Trophoblast cell (in vitro differentiated cells and primary cell): Measurements from ENCODE around the gene APLN.

Experiments used
- DNase-seq, 2 donors: peaks; one replicate each; pipeline ENCODE4 v3.0.0-alpha.2; 2016
- H2AFZ ChIP-seq: 2 replicates; pipeline ENCODE4 v1.6.1; 2013; ENCODE audit warnings: low read length, moderate library complexity, mild to moderate bottlenecking; ENCODE audit not compliant: insufficient read depth, poor library complexity
- H2AK5ac ChIP-seq: 2 replicates; pipeline ENCODE4 v1.6.1; 2013; ENCODE audit warnings: mild to moderate bottlenecking, low read length
- H2BK120ac ChIP-seq: 2 replicates; pipeline ENCODE4 v1.6.1; 2013; ENCODE audit warnings: low read length, mild to moderate bottlenecking, moderate library complexity; ENCODE audit not compliant: insufficient read depth, poor library complexity
- H2BK12ac ChIP-seq: 2 replicates; pipeline ENCODE4 v1.6.1; 2013; ENCODE audit warnings: mild to moderate bottlenecking, low read length, moderate library complexity
- H2BK5ac ChIP-seq: 2 replicates; pipeline ENCODE4 v1.6.1; 2013; ENCODE audit warnings: low read length, low read depth, moderate library complexity, mild to moderate bottlenecking; ENCODE audit not compliant: poor library complexity
- H3K14ac ChIP-seq: 2 replicates; pipeline ENCODE4 v1.6.1; 2013; ENCODE audit warnings: mild to moderate bottlenecking, low read length
- H3K18ac ChIP-seq: 2 replicates; pipeline ENCODE4 v1.6.1; 2013; ENCODE audit warnings: mild to moderate bottlenecking, low read length
- H3K23ac ChIP-seq: 2 replicates; pipeline ENCODE4 v1.6.1; 2013; ENCODE audit warnings: low read length
- H3K27ac ChIP-seq: 2 replicates; pipeline ENCODE4 v1.5.1; 2013; ENCODE audit warnings: low read depth, mild to moderate bottlenecking, inconsistent platforms, low read length, moderate library complexity
- H3K27me3 ChIP-seq: 2 replicates; pipeline ENCODE4 v1.6.1; 2013; ENCODE audit warnings: inconsistent platforms, mild to moderate bottlenecking, low read length, moderate library complexity; ENCODE audit not compliant: insufficient read depth
- H3K36me3 ChIP-seq, 2 experiments: 1 replicate in 1 of 2; 2 replicates in 1 of 2; pipeline ENCODE4 v1.6.1; 2013; ENCODE audit warnings: low read length in 2 of 2, mild to moderate bottlenecking in 2 of 2, moderate library complexity in 1 of 2; ENCODE audit not compliant: insufficient read depth in 2 of 2, control insufficient read depth in 1 of 2
- H3K4ac ChIP-seq: 2 replicates; pipeline ENCODE4 v1.6.1; 2013; ENCODE audit warnings: low read depth, mild to moderate bottlenecking, low read length, moderate library complexity
- H3K4me1 ChIP-seq, 2 experiments: 1 replicate in 1 of 2; 2 replicates in 1 of 2; pipeline ENCODE4 v1.6.1; 2013; ENCODE audit warnings: low read length in 2 of 2, mild to moderate bottlenecking in 2 of 2, moderate library complexity in 1 of 2; ENCODE audit not compliant: insufficient read depth in 2 of 2, control insufficient read depth in 1 of 2
- H3K4me2 ChIP-seq: 2 replicates; pipeline ENCODE4 v1.6.1; 2013; ENCODE audit warnings: inconsistent platforms, mild to moderate bottlenecking, low read length, moderate library complexity
- H3K4me3 ChIP-seq: 2 replicates; pipeline ENCODE4 v1.5.1; 2013; ENCODE audit warnings: mild to moderate bottlenecking, low read depth, low read length, inconsistent platforms
- H3K79me1 ChIP-seq: one replicate; pipeline ENCODE4 v1.6.1; 2013; ENCODE audit warnings: low read length
- H3K79me2 ChIP-seq: 2 replicates; pipeline ENCODE4 v1.6.1; 2013; ENCODE audit warnings: low read length, mild to moderate bottlenecking; ENCODE audit not compliant: control insufficient read depth, insufficient read depth, poor library complexity
- H3K9ac ChIP-seq: 2 replicates; pipeline ENCODE4 v1.6.1; 2013; ENCODE audit warnings: mild to moderate bottlenecking, low read length
- H3K9me3 ChIP-seq: 2 replicates; pipeline ENCODE4 v1.6.1; 2013; ENCODE audit warnings: low read depth, mild to moderate bottlenecking, control low read depth, inconsistent platforms, low read length; ENCODE audit not compliant: insufficient read depth
- H4K12ac ChIP-seq: 2 replicates; pipeline ENCODE4 v1.6.1; 2013; ENCODE audit warnings: low read depth, mild to moderate bottlenecking, low read length, moderate library complexity
- H4K8ac ChIP-seq: 2 replicates; pipeline ENCODE4 v1.6.1; 2013; ENCODE audit warnings: low read depth, mild to moderate bottlenecking, low read length, moderate library complexity
- H4K91ac ChIP-seq: one replicate; pipeline ENCODE4 v1.6.1; 2013; ENCODE audit warnings: low read depth, mild to moderate bottlenecking, low read length, moderate library complexity
- WGBS: extraction: QIAGEN DNeasy Blood & Tissue Kit; methylation state at CpG from one replicate; pipeline ENCODE4 v1.1.7; 2013; ENCODE audit warnings: missing lambda C conversion rate; ENCODE audit not compliant: insufficient read length, insufficient coverage; ENCODE audit errors: extremely low coverage; 5-methylcytosine and 5-hydroxymethylcytosine counted together

Gene APLN

DNA sequence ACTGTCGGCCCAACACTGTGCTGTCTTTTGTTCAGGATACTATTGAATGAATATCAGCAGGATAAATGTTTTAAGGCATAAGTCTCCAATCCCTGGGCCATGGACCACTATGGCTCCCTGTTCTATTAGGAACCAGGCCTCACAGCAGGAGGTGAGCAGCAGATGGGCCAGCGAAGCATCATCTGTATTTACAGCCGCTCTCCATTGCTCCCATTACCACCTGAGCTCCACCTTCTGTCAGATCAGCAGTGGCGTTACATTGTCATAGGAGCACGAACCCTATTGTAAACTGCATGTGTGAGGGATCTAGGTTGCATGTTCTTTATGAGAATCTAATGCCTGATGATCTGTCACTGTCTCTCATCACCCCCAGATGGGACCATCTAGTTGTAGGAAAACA, 3.7 kb upstream of the APLN start:
- Histone ChIP-seq H3K4me3 (no peak overlapping the region), H3K36me3 (no peaks in the 10 kb centered on the region), H3K9me3 (no peaks in the 10 kb centered on the region), H3K27me3 (peaks cover 13% of the 10 kb centered on the region), H3K4me2 (no peak overlapping the region), H2BK120ac (no peak overlapping the region), H2AK5ac (no peak overlapping the region), H4K91ac (no peak overlapping the region), H3K79me2 (no peaks in the 10 kb centered on the region), H3K79me1 (no peaks in the 10 kb centered on the region), H2BK12ac (no peak overlapping the region), H3K4me1 (peaks cover 5 to 15% of the 10 kb centered on the region in 2 experiments), H3K23ac (no peak overlapping the region), H3K27ac (no peak overlapping the region), H4K12ac (no peak overlapping the region), H4K8ac (no peak overlapping the region), H3K4ac (no peak overlapping the region), H2AFZ (no peak overlapping the region), H3K18ac (no peak overlapping the region), H3K9ac (no peak overlapping the region), H2BK5ac (no peak overlapping the region), H3K14ac (no peak overlapping the region)
- no peak for DNase-seq
- WGBS = no CpG with 5 or more reads among the region's 5 CpGs

GRCh38 chrX:129655547-129656249, 942 bp upstream of the APLN start:
- Histone ChIP-seq H3K4me2 (no peak overlapping the region), H3K27ac (no peak overlapping the region), H2AFZ (no peak overlapping the region), H4K12ac (no peak overlapping the region), H4K8ac (no peak overlapping the region), H4K91ac (no peak overlapping the region), H3K79me2 (no peaks in the 10 kb centered on the region), H3K4me1 (peaks cover 5 to 11% of the 10 kb centered on the region in 2 experiments), H2BK5ac (no peak overlapping the region), H3K27me3 (peaks cover 21% of the 10 kb centered on the region), H3K4me3 (no peak overlapping the region), H2BK12ac (no peak overlapping the region), H3K79me1 (no peaks in the 10 kb centered on the region), H2AK5ac (no peak overlapping the region), H3K9me3 (no peaks in the 10 kb centered on the region), H3K18ac (no peak overlapping the region), H3K36me3 (no peaks in the 10 kb centered on the region), H2BK120ac (no peak overlapping the region), H3K4ac (no peak overlapping the region), H3K9ac (no peak overlapping the region), H3K23ac (no peak overlapping the region), H3K14ac (no peak overlapping the region)
- DNase-seq = no peak
- WGBS = no CpG with 5 or more reads among the region's 11 CpGs

GRCh38 chrX:129653971-129654651, 645 bp downstream of the APLN start:
- no peak overlapping the region for H2BK5ac ChIP-seq
- peaks cover 5 to 11% of the 10 kb centered on the region in 2 experiments for H3K4me1 ChIP-seq
- H2BK120ac ChIP-seq = no peak overlapping the region
- H3K79me1 ChIP-seq = no peaks in the 10 kb centered on the region
- H3K36me3 ChIP-seq = no peaks in the 10 kb centered on the region
- H4K8ac ChIP-seq = no peak overlapping the region
- H3K18ac ChIP-seq = no peak overlapping the region
- no peaks in the 10 kb centered on the region for H3K79me2 ChIP-seq
- DNase-seq = no peak
- H4K12ac ChIP-seq = no peak overlapping the region
- H4K91ac ChIP-seq = no peak overlapping the region
- no peak overlapping the region for H3K14ac ChIP-seq
- no peaks in the 10 kb centered on the region for H3K9me3 ChIP-seq
- no peak overlapping the region for H3K9ac ChIP-seq
- H2BK12ac ChIP-seq = no peak overlapping the region
- H2AFZ ChIP-seq = no peak overlapping the region
- peak overlapping the region; percentile 56 for H3K4me3 ChIP-seq
- H3K4me2 ChIP-seq = peak overlapping the region; percentile 92
- H3K27ac ChIP-seq = no peak overlapping the region
- no peak overlapping the region for H3K23ac ChIP-seq
- no peak overlapping the region for H2AK5ac ChIP-seq
- no CpG with 5 or more reads among the region's 57 CpGs for WGBS
- H3K27me3 ChIP-seq = peaks cover 21% of the 10 kb centered on the region
- H3K4ac ChIP-seq = no peak overlapping the region

DNA sequence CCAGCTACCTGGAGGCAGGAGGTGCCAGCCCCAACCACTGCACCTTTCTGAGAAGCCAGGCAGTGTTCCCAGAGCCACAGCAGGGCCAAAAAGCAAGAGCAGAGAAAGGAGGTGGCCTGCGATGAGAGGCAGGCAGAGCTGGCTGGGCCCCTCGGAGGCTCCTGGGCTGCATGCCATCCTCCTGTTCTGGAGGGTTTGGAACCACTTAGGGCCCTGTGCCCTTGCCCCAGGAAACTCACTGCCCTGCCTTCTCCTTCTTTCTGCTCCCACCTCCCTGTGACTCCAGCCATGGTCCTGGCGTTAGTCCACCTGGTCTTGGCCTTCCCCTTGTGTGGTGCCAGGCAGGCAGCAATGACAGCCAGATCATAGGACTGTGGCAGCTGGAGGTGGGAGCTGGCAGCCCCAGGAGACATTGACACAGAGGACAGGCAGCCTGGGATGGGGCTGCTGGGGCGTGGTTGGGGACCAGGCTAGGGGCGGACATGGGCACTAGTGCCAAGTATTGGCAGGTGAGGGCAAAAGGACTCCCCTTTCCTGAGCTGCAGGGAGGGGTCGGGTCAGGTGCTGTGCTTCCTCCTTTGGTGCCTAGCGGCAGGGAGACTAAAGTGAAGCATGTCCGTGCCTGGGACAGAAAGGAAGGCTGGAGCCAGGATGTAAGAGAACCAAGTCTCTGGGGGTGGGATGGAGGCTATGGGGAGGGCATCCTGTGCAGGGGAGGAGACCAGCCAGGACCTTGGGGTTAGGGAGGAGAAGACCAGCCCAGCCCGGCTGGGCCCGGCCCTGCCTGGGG, 1.4 kb downstream of the APLN start:
- DNase-seq = no peak
- Histone ChIP-seq H3K23ac (no peak overlapping the region), H4K8ac (no peak overlapping the region), H3K4me1 (peaks cover 5 to 11% of the 10 kb centered on the region in 2 experiments), H2BK12ac (no peak overlapping the region), H3K27me3 (peaks cover 21% of the 10 kb centered on the region), H3K4me3 (no peak overlapping the region), H3K79me2 (no peaks in the 10 kb centered on the region), H3K9me3 (no peaks in the 10 kb centered on the region), H3K9ac (no peak overlapping the region), H2AFZ (no peak overlapping the region), H2AK5ac (no peak overlapping the region), H3K27ac (no peak overlapping the region), H2BK120ac (no peak overlapping the region), H4K12ac (no peak overlapping the region), H3K14ac (no peak overlapping the region), H4K91ac (no peak overlapping the region), H2BK5ac (no peak overlapping the region), H3K18ac (no peak overlapping the region), H3K79me1 (no peaks in the 10 kb centered on the region), H3K4ac (no peak overlapping the region), H3K36me3 (no peaks in the 10 kb centered on the region), H3K4me2 (peak overlapping the region; percentile 92)
- WGBS = no CpG with 5 or more reads among the region's 10 CpGs
